IPS DF 6.9 (cell line): Measurements from ENCODE around the gene PTPRG.

ENCODE experiments used
- DNase-seq: peaks from one replicate; pipeline ENCODE4 v3.0.0-alpha.2; 2013; ENCODE audit warnings: low read depth, low spot score
- H3K27ac ChIP-seq: one replicate; pipeline ENCODE4 v1.5.1; 2013; ENCODE audit warnings: low read length, control low read depth
- H3K27me3 ChIP-seq: 2 replicates; pipeline ENCODE4 v1.6.1; 2013; ENCODE audit warnings: mild to moderate bottlenecking, low read length; ENCODE audit not compliant: control insufficient read depth, insufficient read depth
- H3K36me3 ChIP-seq: 2 replicates; pipeline ENCODE4 v1.6.1; 2013; ENCODE audit warnings: low read length; ENCODE audit not compliant: control insufficient read depth, insufficient read depth
- H3K4me1 ChIP-seq: 2 replicates; pipeline ENCODE4 v1.6.1; 2013; ENCODE audit warnings: low read length; ENCODE audit not compliant: control insufficient read depth, insufficient read depth
- H3K4me3 ChIP-seq: 2 replicates; pipeline ENCODE4 v1.5.1; 2013; ENCODE audit warnings: mild to moderate bottlenecking, low read length
- H3K9me3 ChIP-seq: 2 replicates; pipeline ENCODE4 v1.6.1; 2013; ENCODE audit warnings: low read length, inconsistent platforms; ENCODE audit not compliant: control insufficient read depth, insufficient read depth
- WGBS: extraction: QIAGEN DNeasy Blood & Tissue Kit; methylation state at CpG from one replicate; pipeline ENCODE4 v1.1.7; 2013; ENCODE audit warnings: mixed read lengths, missing lambda C conversion rate; ENCODE audit not compliant: insufficient read length, insufficient coverage; 5-methylcytosine and 5-hydroxymethylcytosine counted together

Gene PTPRG

GRCh38 chr3:62100282-62100989 lies 539.1 kb downstream of the PTPRG start:
- Histone ChIP-seq H3K9me3 (no peaks in the 10 kb centered on the region), H3K36me3 (no peaks in the 10 kb centered on the region), H3K27ac (no peak overlapping the region), H3K27me3 (no peaks in the 10 kb centered on the region), H3K4me3 (no peak overlapping the region), H3K4me1 (no peaks in the 10 kb centered on the region)
- no CpG with 5 or more reads among the region's 7 CpGs for WGBS
- no peak for DNase-seq

GRCh38 chr3:62101488-62101887 lies 540.1 kb downstream of the PTPRG start:
- H3K4me1 ChIP-seq, result no peaks in the 10 kb centered on the region
- no peaks in the 10 kb centered on the region for H3K36me3 ChIP-seq
- H3K9me3 ChIP-seq, result no peaks in the 10 kb centered on the region
- no peak overlapping the region for H3K4me3 ChIP-seq
- DNase-seq, result no peak
- H3K27me3 ChIP-seq, result no peaks in the 10 kb centered on the region
- H3K27ac ChIP-seq, result no peak overlapping the region
- no CpG with 5 or more reads among the region's 1 CpG for WGBS

GRCh38 chr3:62103531-62103930 lies 542.2 kb downstream of the PTPRG start:
- Histone ChIP-seq H3K4me3 (no peak overlapping the region), H3K27me3 (no peaks in the 10 kb centered on the region), H3K27ac (no peak overlapping the region), H3K9me3 (no peaks in the 10 kb centered on the region), H3K36me3 (no peaks in the 10 kb centered on the region), H3K4me1 (no peaks in the 10 kb centered on the region)
- DNase-seq, result no peak
- no CpG with 5 or more reads among the region's 3 CpGs for WGBS

DNA sequence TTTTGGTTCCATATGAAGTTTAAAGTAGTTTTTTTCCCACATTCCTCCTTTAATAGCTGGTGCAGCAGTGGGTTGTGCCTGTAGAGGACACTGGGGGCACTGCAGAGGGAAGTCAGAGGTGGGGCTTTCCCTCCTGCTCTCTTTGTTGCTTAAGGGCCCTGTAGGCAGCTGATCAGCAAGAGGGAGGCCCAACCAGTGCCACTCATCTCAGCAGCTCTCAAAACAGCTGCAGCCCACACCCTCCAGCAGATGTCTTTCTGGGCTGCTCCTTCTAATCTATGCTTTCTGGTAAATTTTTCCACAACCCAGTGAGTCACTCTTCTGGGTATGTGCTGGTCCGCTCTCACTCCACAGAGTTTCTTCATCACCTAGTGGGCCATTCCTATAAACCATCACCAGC lies 548.2 kb downstream of the PTPRG start:
- Histone ChIP-seq H3K27ac (no peak overlapping the region), H3K9me3 (no peaks in the 10 kb centered on the region), H3K36me3 (no peaks in the 10 kb centered on the region), H3K27me3 (no peaks in the 10 kb centered on the region), H3K4me3 (no peak overlapping the region), H3K4me1 (no peaks in the 10 kb centered on the region)
- no CpG with 5 or more reads among the region's 1 CpG for WGBS
- DNase-seq, result no peak

DNA sequence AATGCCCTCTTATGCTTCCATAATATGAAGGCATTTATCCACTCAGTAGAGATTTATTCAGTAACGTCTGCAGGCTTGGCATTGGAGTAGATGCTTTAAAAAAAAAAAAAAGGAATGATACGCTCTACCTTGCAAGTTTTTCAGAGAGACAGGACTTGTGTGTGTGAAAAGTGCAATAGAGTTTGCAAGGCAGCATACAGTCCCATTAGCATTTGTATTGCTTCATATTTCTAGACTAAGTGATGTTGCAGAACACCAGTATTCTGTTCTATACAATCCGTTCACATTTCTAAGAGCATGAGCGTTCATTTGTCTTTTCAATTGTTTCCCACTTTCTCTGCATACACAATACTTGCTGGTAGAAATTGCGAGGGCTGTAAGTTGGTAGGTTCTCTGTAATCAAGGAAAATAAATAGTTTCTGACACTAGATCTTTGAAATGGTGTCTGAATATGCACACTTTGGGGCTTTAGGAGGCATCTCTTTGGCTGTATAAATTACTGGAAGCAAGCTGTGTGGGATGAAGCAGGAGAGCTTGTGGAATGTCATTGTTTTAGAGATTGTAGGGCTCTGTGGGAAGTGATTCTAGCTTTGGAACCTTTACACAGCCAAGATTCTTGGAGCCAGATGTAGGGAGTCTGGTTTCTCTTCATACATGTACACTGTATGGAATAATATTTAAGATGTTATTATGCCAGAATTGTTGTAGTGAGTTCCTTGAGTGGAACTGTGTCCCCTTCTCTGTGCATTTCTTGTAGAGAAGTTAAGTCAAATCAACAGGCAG lies 549.3 kb downstream of the PTPRG start:
- Histone ChIP-seq H3K9me3 (no peaks in the 10 kb centered on the region), H3K4me1 (no peaks in the 10 kb centered on the region), H3K36me3 (no peaks in the 10 kb centered on the region), H3K27me3 (no peaks in the 10 kb centered on the region), H3K27ac (no peak overlapping the region), H3K4me3 (no peak overlapping the region)
- WGBS, result no CpG with 5 or more reads among the region's 5 CpGs
- no peak for DNase-seq

- Histone ChIP-seq H3K9me3 (no peaks in the 10 kb centered on the region), H3K4me1 (no peaks in the 10 kb centered on the region)
- WGBS, result no CpG with 5 or more reads among the region's 3 CpGs
These were observed 551.7 kb downstream of the PTPRG start for GRCh38 chr3:62113092-62113491.

GRCh38 chr3:62114763-62115162 lies 553.4 kb downstream of the PTPRG start:
- no peaks in the 10 kb centered on the region for H3K36me3 ChIP-seq
- no peak overlapping the region for H3K4me3 ChIP-seq
- H3K27me3 ChIP-seq, result no peaks in the 10 kb centered on the region
- no CpG with 5 or more reads among the region's 1 CpG for WGBS
- no peaks in the 10 kb centered on the region for H3K4me1 ChIP-seq
- H3K9me3 ChIP-seq, result no peaks in the 10 kb centered on the region
- no peak overlapping the region for H3K27ac ChIP-seq
- no peak for DNase-seq

More at GRCh38 chr3:62113092-62113491, 551.7 kb downstream of the PTPRG start:
- Histone ChIP-seq H3K27ac (no peak overlapping the region), H3K4me3 (no peak overlapping the region), H3K27me3 (no peaks in the 10 kb centered on the region), H3K36me3 (no peaks in the 10 kb centered on the region)
- no peak for DNase-seq

GRCh38 chr3:62117903-62118548 lies 556.7 kb downstream of the PTPRG start:
- Histone ChIP-seq H3K27ac (no peak overlapping the region), H3K4me1 (no peaks in the 10 kb centered on the region), H3K9me3 (no peaks in the 10 kb centered on the region), H3K4me3 (no peak overlapping the region), H3K27me3 (no peaks in the 10 kb centered on the region), H3K36me3 (no peaks in the 10 kb centered on the region)
- WGBS, result no CpG with 5 or more reads among the region's 3 CpGs
- DNase-seq, result no peak

DNA sequence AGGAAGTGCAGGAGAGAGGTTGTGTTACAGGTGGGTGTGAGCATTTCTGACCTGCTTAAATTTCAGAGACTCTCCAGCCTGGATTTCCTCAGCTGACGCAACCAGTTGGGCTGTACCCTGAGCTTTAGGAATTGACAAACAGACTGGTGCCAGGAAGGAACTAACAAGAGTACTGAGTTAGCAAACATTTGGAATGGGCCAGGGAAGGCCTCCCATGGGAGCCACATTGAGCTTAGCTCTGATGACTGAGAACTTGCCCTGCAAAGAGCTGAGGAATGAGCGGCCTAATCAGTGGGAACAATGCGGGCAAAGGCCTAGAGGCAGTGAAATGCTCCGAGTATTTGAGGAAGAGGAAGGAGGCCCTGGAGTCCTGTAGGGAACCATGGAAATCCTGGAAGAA lies 557.8 kb downstream of the PTPRG start:
- H3K4me1 ChIP-seq, result no peaks in the 10 kb centered on the region
- H3K27ac ChIP-seq, result no peak overlapping the region
- DNase-seq, result no peak
- H3K36me3 ChIP-seq, result no peaks in the 10 kb centered on the region
- no peaks in the 10 kb centered on the region for H3K27me3 ChIP-seq
- no peaks in the 10 kb centered on the region for H3K9me3 ChIP-seq
- no CpG with 5 or more reads among the region's 4 CpGs for WGBS
- no peak overlapping the region for H3K4me3 ChIP-seq

DNA sequence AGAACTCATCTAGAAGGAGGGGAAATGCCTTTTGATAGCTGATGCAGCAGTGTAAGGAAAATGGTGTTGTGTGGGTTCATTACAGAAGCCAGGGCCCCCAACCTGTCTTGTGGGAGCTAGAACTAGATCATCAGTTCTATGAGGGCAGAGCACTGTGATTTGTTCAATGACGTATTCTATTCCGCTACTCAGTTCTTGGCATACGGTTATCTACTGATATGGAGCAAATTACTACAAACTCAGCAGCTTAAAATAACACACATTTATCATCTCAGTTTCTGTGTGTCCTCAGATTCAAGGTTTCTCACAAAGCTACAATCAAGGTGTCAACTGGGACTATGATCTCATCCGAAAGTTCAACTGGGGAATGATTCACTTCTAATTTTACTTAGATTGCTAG lies 561.4 kb downstream of the PTPRG start:
- no peaks in the 10 kb centered on the region for H3K27me3 ChIP-seq
- H3K4me1 ChIP-seq, result no peaks in the 10 kb centered on the region; the same call in 1 of the 2 replicates
- no CpG with 5 or more reads among the region's 4 CpGs for WGBS
- no peak overlapping the region for H3K4me3 ChIP-seq
- no peak overlapping the region for H3K27ac ChIP-seq
- DNase-seq, result no peak
- H3K9me3 ChIP-seq, result no peaks in the 10 kb centered on the region
- no peaks in the 10 kb centered on the region for H3K36me3 ChIP-seq
